ENCODE data around the gene SSBP3.

DNA sequence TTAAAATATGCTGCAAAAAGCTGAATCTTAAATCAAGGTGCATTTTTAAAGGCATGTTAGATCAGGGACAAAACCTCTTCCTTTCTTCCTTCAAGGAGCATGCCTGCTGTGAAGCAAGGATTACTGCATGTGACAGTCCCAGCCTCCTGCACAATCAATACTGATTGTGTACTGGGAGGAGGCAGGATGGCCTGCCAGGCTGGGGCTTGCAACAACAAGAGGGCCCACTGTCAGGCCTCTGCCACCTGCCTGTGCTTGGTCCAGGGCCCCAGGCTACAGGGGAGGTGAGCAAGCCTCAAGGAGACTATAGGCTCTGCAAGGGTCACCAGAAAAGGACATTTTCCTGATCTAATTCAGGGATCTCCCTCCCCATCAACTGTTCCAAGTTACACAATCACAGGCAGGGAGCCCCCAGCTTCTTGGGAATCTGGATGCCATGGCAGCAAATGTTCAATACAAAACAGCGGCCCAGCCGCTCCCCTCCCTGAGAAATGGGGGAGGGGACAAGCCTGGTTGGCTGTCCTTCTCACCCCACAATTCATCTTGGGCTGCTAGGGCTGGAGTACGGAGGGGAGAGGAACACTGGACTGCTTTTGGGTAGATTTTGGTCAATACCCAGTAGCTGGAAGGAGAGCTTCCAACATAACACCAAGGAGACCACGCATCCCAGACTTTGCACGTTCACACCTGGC, 76.7 kb downstream of the SSBP3 start:
- no peak for TF ChIP-seq POLR2A (IDR thresholded peaks at IDR 0.05)
- TF ChIP-seq, protein P1, sequence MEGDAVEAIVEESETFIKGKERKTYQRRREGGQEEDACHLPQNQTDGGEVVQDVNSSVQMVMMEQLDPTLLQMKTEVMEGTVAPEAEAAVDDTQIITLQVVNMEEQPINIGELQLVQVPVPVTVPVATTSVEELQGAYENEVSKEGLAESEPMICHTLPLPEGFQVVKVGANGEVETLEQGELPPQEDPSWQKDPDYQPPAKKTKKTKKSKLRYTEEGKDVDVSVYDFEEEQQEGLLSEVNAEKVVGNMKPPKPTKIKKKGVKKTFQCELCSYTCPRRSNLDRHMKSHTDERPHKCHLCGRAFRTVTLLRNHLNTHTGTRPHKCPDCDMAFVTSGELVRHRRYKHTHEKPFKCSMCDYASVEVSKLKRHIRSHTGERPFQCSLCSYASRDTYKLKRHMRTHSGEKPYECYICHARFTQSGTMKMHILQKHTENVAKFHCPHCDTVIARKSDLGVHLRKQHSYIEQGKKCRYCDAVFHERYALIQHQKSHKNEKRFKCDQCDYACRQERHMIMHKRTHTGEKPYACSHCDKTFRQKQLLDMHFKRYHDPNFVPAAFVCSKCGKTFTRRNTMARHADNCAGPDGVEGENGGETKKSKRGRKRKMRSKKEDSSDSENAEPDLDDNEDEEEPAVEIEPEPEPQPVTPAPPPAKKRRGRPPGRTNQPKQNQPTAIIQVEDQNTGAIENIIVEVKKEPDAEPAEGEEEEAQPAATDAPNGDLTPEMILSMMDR (IDR thresholded peaks at IDR 0.05), result no peak

All from thyroid gland (tissue), 4 donors.